SKM-1 (cell line): ENCODE results near the gene BPHL.
"Not testable (repeated sequence)": the region's sequence is repeated elsewhere in the genome, so short reads cannot be mapped to it uniquely, and the experiment has no call there.

Source experiments
- DNase-seq: peaks from one replicate; lab custom pipeline; 2025; ENCODE audit not compliant: unreplicated experiment; lab: John Stamatoyannopoulos, UW

The BPHL gene

GRCh38 chr6:3118353-3119039 lies at the start of gene BPHL:
TSS of gene BPHL (plus strand) at chr6:3118711. CDS start at chr6:3118741, 30 bp downstream.
- DNase-seq = peak; percentile 84

- no peak for DNase-seq
Observed at GRCh38 chr6:3071568-3071967, 46.9 kb upstream of the BPHL start.

GRCh38 chr6:3072798-3073197 lies 45.7 kb upstream of the BPHL start:
- DNase-seq = no peak

GRCh38 chr6:3073382-3073781 lies 45.1 kb upstream of the BPHL start:
- no peak for DNase-seq

- no peak for DNase-seq
Observed at GRCh38 chr6:3075772-3076113, 42.8 kb upstream of the BPHL start.

- DNase-seq = no peak
Observed at GRCh38 chr6:3076320-3076719, 42.2 kb upstream of the BPHL start.

GRCh38 chr6:3077430-3077829 lies 41.1 kb upstream of the BPHL start:
- DNase-seq = no peak

- not testable (repeated sequence) for DNase-seq
Observed at GRCh38 chr6:3078952-3079351, 39.6 kb upstream of the BPHL start.

GRCh38 chr6:3079682-3080081 lies 38.8 kb upstream of the BPHL start:
- DNase-seq = no peak

- DNase-seq = no peak
Observed at GRCh38 chr6:3081960-3082359, 36.6 kb upstream of the BPHL start.

GRCh38 chr6:3085074-3085473 lies 33.4 kb upstream of the BPHL start:
- DNase-seq = no peak

GRCh38 chr6:3086282-3086946 lies 32.1 kb upstream of the BPHL start:
- DNase-seq = no peak

- DNase-seq = no peak
Observed at GRCh38 chr6:3088446-3088845, 30.1 kb upstream of the BPHL start.

GRCh38 chr6:3088968-3089367 lies 29.5 kb upstream of the BPHL start:
- no peak for DNase-seq

- DNase-seq = no peak
Observed at GRCh38 chr6:3090013-3090412, 28.5 kb upstream of the BPHL start.

- no peak for DNase-seq
Observed at GRCh38 chr6:3094815-3095214, 23.7 kb upstream of the BPHL start.

- DNase-seq = no peak
Observed at GRCh38 chr6:3102875-3103274, 15.6 kb upstream of the BPHL start.

- DNase-seq = no peak
Observed at GRCh38 chr6:3108746-3109414, 9.6 kb upstream of the BPHL start.

GRCh38 chr6:3109761-3110160 lies 8.8 kb upstream of the BPHL start:
- no peak for DNase-seq

GRCh38 chr6:3114377-3114776 lies 4.1 kb upstream of the BPHL start:
- DNase-seq = no peak

- DNase-seq = no peak
Observed at GRCh38 chr6:3117912-3118352, 579 bp upstream of the BPHL start.

GRCh38 chr6:3119040-3119723 lies 671 bp downstream of the BPHL start:
- no peak for DNase-seq
